HepG2 (cell line): Measurements from ENCODE around the gene IBSP. TPM values are rescaled to one million over a fixed set of nuclear protein-coding genes. Genes with fewer than 3 reads are reported as not detected.

Experiments
- ATAC-seq: fragments of 200-7000 bp; cut with Tn5 transposase; 3 replicates; pipeline ENCODE4 v1.9.1; 2020; ENCODE audit warnings: mild to moderate bottlenecking, moderate library complexity
- BruUV-seq: library from RNA; stranded (reverse); fragments of 400-500 nt; replicated peaks from 2 replicates; lab custom pipeline; 2021; lab: Mats Ljungman, UMichigan
- CTCF ChIA-PET: fragments of 300-600 bp; formaldehyde crosslinking; extraction: SDS; loops from one replicate; lab custom pipeline; 2021; ENCODE audit warnings: low total read pairs, inconsistent platforms, low intra/inter-chr PET ratio; lab: Yijun Ruan, JAX
- POLR2A ChIA-PET: fragments of 350-600 bp; sonication (Branson Sonifier 250); formaldehyde crosslinking; loops from one replicate; lab custom pipeline; 2020; ENCODE audit warnings: antibody characterized with exemption, inconsistent platforms; lab: Yijun Ruan, JAX
- DNase-seq: peaks from one replicate; pipeline ENCODE4 v3.0.0-alpha.2; 2015; ENCODE audit warnings: low spot score
- FAIRE-seq: peaks from 3 replicates; lab custom pipeline; 2011; peaks lifted over from hg19 to GRCh38; lab: Jason Lieb, UNC
- H2AFZ ChIP-seq: one replicate; pipeline ENCODE4 v1.6.1; 2011; ENCODE audit warnings: low read length, inconsistent platforms
- H3K27ac ChIP-seq: fragments of 300-600 bp; 3 replicates; pipeline ENCODE4 v1.8.0; 2011; ENCODE audit warnings: mixed run types, mild to moderate bottlenecking, mixed read lengths, low read length, inconsistent platforms; ENCODE audit not compliant: insufficient read depth; ENCODE audit errors: extremely low read length
- H3K27me3 ChIP-seq, 2 experiments: fragments of 200-600 bp in 1 of 2; 2 replicates in 1 of 2; 3 replicates in 1 of 2; pipeline versions ENCODE4 v1.6.0 to v1.8.0; 2011; ENCODE audit warnings: low read length in 2 of 2, mild to moderate bottlenecking in 2 of 2, moderate library complexity in 2 of 2, inconsistent platforms in 1 of 2; ENCODE audit not compliant: insufficient read depth in 2 of 2, control insufficient read depth in 1 of 2
- H3K36me3 ChIP-seq, 2 experiments: fragments of 200-600 bp in 1 of 2; replicated peaks in 1 of 2; 2 replicates in 1 of 2; 3 replicates in 1 of 2; pipeline versions ENCODE4 v1.5.1 to v1.8.0; 2011; ENCODE audit warnings: low read length in 2 of 2, inconsistent platforms in 1 of 2; ENCODE audit not compliant: insufficient read depth in 2 of 2, control insufficient read depth in 1 of 2
- H3K4me1 ChIP-seq: 2 replicates; pipeline ENCODE4 v1.5.1; 2012; ENCODE audit warnings: low read length, inconsistent platforms; ENCODE audit not compliant: insufficient read depth
- H3K4me2 ChIP-seq: 2 replicates; pipeline ENCODE4 v1.6.0; 2011; ENCODE audit warnings: low read depth, low read length, inconsistent platforms
- H3K4me3 ChIP-seq, 3 experiments: fragments of 200-600 bp in 1 of 3; sonication (generic), shearing (Covaris generic) in 1 of 3; replicated peaks in 1 of 3; 2 replicates each; pipeline ENCODE4 v1.5.1; 2011 to 2016; ENCODE audit warnings: low read length in 3 of 3, inconsistent platforms in 2 of 3, low read depth in 2 of 3, mild to moderate bottlenecking in 2 of 3, control low read depth in 1 of 3, mixed read lengths in 1 of 3; ENCODE audit not compliant: insufficient read depth in 1 of 3
- H3K79me2 ChIP-seq: one replicate; pipeline ENCODE4 v1.6.1; 2011; ENCODE audit warnings: low read length, inconsistent platforms; ENCODE audit not compliant: insufficient read depth
- H3K9ac ChIP-seq: 2 replicates; pipeline ENCODE4 v1.6.0; 2011; ENCODE audit warnings: mild to moderate bottlenecking, low read depth, low read length, inconsistent platforms; ENCODE audit not compliant: insufficient read depth
- H3K9me3 ChIP-seq: 2 replicates; pipeline ENCODE4 v1.5.1; 2012; ENCODE audit warnings: mild to moderate bottlenecking, low read length
- H4K20me1 ChIP-seq: 2 replicates; pipeline ENCODE4 v1.6.0; 2011; ENCODE audit warnings: inconsistent platforms, mild to moderate bottlenecking, low read length, moderate library complexity; ENCODE audit not compliant: insufficient read depth
- EP300 ChIP-seq, 3 experiments: sonication (generic) in 1 of 3; formaldehyde crosslinking in 1 of 3; IDR thresholded peaks; 2 replicates each; pipeline versions ENCODE4 v1.5.1 to v1.6.1; 2011 to 2020; ENCODE audit warnings: low read depth in 2 of 3, low read length in 2 of 3, borderline replicate concordance in 1 of 3, improper control_type of control experiment in 1 of 3, mild to moderate bottlenecking in 1 of 3, missing genetic modification reagents in 1 of 3, moderate library complexity in 1 of 3
- FOSL2 ChIP-seq: sonication (generic); formaldehyde crosslinking; IDR thresholded peaks from 2 replicates; pipeline ENCODE4 v1.4.0; 2020; ENCODE audit warnings: missing genetic modification reagents
- MTA1 ChIP-seq: sonication (generic); formaldehyde crosslinking; IDR thresholded peaks from 2 replicates; pipeline ENCODE4 v1.4.0; 2020; ENCODE audit warnings: missing genetic modification reagents, mild to moderate bottlenecking, borderline replicate concordance
- MTA3 ChIP-seq: sonication (generic); formaldehyde crosslinking; IDR thresholded peaks from 2 replicates; pipeline ENCODE4 v1.4.0; 2020; ENCODE audit warnings: missing genetic modification reagents
- NFIC ChIP-seq: IDR thresholded peaks from 2 replicates; pipeline ENCODE4 v1.6.1; 2012; ENCODE audit warnings: mild to moderate bottlenecking, low read length, inconsistent platforms
- STAG1 ChIP-seq: sonication (generic); formaldehyde crosslinking; IDR thresholded peaks from 2 replicates; pipeline ENCODE4 v1.4.0; 2020; ENCODE audit warnings: missing genetic modification reagents
- ZBTB7B ChIP-seq: sonication (generic); formaldehyde crosslinking; IDR thresholded peaks from 2 replicates; pipeline ENCODE4 v1.4.0; 2020; ENCODE audit warnings: missing genetic modification reagents
- ZKSCAN1 ChIP-seq: fragments of 150-350 bp; IDR thresholded peaks from 2 replicates; pipeline ENCODE4 v1.6.1; 2014; ENCODE audit warnings: low read length
- ZNF224 ChIP-seq: sonication (generic); formaldehyde crosslinking; IDR thresholded peaks from 2 replicates; pipeline ENCODE4 v1.5.0; 2020; ENCODE audit warnings: mild to moderate bottlenecking, missing genetic modification reagents
- ZNF317 ChIP-seq: sonication (generic); formaldehyde crosslinking; IDR thresholded peaks from 2 replicates; pipeline ENCODE4 v1.5.0; 2020; ENCODE audit warnings: mild to moderate bottlenecking, missing genetic modification reagents
- ZNF788 ChIP-seq: sonication (generic); formaldehyde crosslinking; IDR thresholded peaks from 2 replicates; pipeline ENCODE4 v1.5.0; 2020; ENCODE audit warnings: mild to moderate bottlenecking, missing genetic modification reagents, borderline replicate concordance
- ZNF816 ChIP-seq: sonication (generic); formaldehyde crosslinking; IDR thresholded peaks from 2 replicates; pipeline ENCODE4 v1.8.0; 2022; ENCODE audit warnings: missing genetic modification reagents, mild to moderate bottlenecking, borderline replicate concordance
- ZSCAN21 ChIP-seq: sonication (generic); formaldehyde crosslinking; IDR thresholded peaks from 2 replicates; pipeline ENCODE4 v1.8.0; 2022; ENCODE audit warnings: mild to moderate bottlenecking, missing genetic modification reagents, moderate library complexity, borderline replicate concordance
- WGBS: methylation state at CpG from one replicate; pipeline ENCODE4 v1.1.6; 2017; ENCODE audit warnings: low lambda C conversion rate; 5-methylcytosine and 5-hydroxymethylcytosine counted together
- in situ Hi-C: cut with HindIII; loops from 2 replicates; pipeline ENCODE4 v1.10.0; 2017; ENCODE audit warnings: low pct_unique_long_range_greater_than_20kb; ENCODE audit not compliant: extremely low pct_ligation_motif_present
- intact Hi-C: fragments of 100-400 bp; cut with micrococcal nuclease; formaldehyde crosslinking; loops from one replicate; pipeline ENCODE4 v1.10.0; 2022; ENCODE audit not compliant: unreplicated experiment
- polyA plus RNA-seq, 8 experiments: library from polyadenylated mRNA; depleted of rRNA in 3 of 8; stranded (reverse) in 7 of 8; unstranded in 1 of 8; fragments of >200 nt; fragmentation: Illumina TruSeq in 4 of 8; extraction: Trizol in 4 of 8; gene quantifications; 2 replicates each; pipeline versions ENCODE4 v1.2.1 to v1.2.3, GENCODE V29; 2011 to 2016; ENCODE audit warnings: low read depth in 4 of 8, missing spikeins in 1 of 8, mixed read lengths in 1 of 8; ENCODE audit not compliant: insufficient read depth in 1 of 8
- total RNA-seq, 5 experiments: library from RNA; depleted of rRNA; stranded (reverse); fragments of >200 nt; fragmentation: Illumina TruSeq; extraction: Trizol; gene quantifications; 2 replicates each; pipeline ENCODE4 v1.2.3, GENCODE V29; 2016; ENCODE audit warnings: low read depth in 1 of 5
- TF ChIP-seq, protein P1 (sequence below): sonication (generic); formaldehyde crosslinking; IDR thresholded peaks from 2 replicates; pipeline ENCODE4 v1.8.0; 2022; ENCODE audit warnings: mild to moderate bottlenecking, missing genetic modification reagents, borderline replicate concordance

Gene IBSP
- total and polyA plus RNA-seq, 2 of the 13 experiments (the other 11 are each of a cell fraction or from before 2014, with no cell fraction given), result not detected

DNA sequence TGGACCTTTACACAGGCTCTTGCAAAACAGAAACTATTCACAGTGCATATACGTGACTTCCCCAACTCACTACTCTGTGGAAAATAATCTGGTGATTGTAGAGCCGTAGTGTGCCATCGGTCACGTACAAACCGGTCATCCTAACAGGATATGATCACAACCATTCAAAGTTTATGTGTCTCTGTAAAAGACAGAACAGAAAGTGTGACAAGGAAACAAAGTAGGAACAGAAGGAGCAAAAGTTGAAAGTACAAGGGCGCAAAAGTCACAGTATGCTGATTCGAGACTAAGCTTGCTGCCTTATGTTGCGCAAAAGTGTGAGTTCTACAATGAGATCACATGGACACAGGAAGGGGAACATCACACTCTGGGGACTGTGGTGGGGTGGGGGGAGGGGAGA lies 52.0 kb downstream of the IBSP start:
- Histone ChIP-seq H3K4me1 (peaks cover 50% of the 10 kb centered on the region), H3K27ac (no peak overlapping the region), H2AFZ (no peak overlapping the region), H3K79me2 (no peaks in the 10 kb centered on the region), H3K27me3 (peaks cover 0 to 13% of the 10 kb centered on the region in 2 experiments; a peak in 2 of 5 replicates), H4K20me1 (no peaks in the 10 kb centered on the region), H3K4me2 (no peak overlapping the region), H3K9me3 (no peaks in the 10 kb centered on the region), H3K9ac (no peak overlapping the region), H3K4me3 (no peak overlapping the region), H3K36me3 (no peaks in the 10 kb centered on the region)
- CTCF ChIA-PET, result no interaction called here
- POLR2A ChIA-PET, result no interaction called here
- no peak for DNase-seq
- TF ChIP-seq FOSL2 (CRISPR knock-in tag) (no peak), STAG1 (no peak), ZKSCAN1 (no peak), MTA3 (CRISPR knock-in tag) (no peak), ZNF224 (CRISPR knock-in tag) (no peak), ZNF317 (CRISPR knock-in tag) (no peak), ZBTB7B (CRISPR knock-in tag) (no peak), ZNF788 (no peak), ZSCAN21 (CRISPR knock-in tag) (no peak), NFIC (no peak), EP300 (IDR thresholded peaks at IDR 0.05; ENCODE audit: low read depth in 2 of 2, low read length in 2 of 2) (no peak), EP300 (CRISPR knock-in tag; IDR thresholded peaks at IDR 0.05; ENCODE audit: borderline replicate concordance) (no peak), ZNF816 (CRISPR knock-in tag) (no peak), MTA1 (CRISPR knock-in tag) (no peak)
- TF ChIP-seq, protein P1, sequence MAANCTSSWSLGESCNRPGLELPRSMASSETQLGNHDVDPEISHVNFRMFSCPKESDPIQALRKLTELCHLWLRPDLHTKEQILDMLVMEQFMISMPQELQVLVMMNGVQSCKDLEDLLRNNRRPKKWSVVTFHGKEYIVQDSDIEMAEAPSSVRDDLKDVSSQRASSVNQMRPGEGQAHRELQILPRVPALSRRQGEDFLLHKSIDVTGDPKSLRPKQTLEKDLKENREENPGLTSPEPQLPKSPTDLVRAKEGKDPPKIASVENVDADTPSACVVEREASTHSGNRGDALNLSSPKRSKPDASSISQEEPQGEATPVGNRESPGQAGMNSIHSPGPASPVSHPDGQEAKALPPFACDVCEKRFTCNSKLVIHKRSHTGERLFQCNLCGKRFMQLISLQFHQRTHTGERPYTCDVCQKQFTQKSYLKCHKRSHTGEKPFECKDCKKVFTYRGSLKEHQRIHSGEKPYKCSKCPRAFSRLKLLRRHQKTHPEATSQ, result no peak
- 78% methylated on average over 8 of the region's 8 CpGs for WGBS
- ATAC-seq, result no peak
- no TSS peak for BruUV-seq
- no peak for FAIRE-seq
- intact Hi-C loops (loop anchor here (10.0 kb wide), 1 partner anchor 663 kb away; no protein-coding TSS in a partner anchor), in situ Hi-C loops (loop anchor here (10.0 kb wide), 1 partner anchor 363 kb away; no protein-coding TSS in a partner anchor)
